HK-2 (cell line): Measurements from ENCODE around the gene BTN2A1.
"Not testable (repeated sequence)": the region's sequence is repeated elsewhere in the genome, so short reads cannot be mapped to it uniquely, and the experiment has no call there.

Experiments used
- DNase-seq: peaks from one replicate; pipeline ENCODE4 v3.0.0-alpha.2; 2018; ENCODE audit not compliant: unreplicated experiment

The BTN2A1 gene

DNA sequence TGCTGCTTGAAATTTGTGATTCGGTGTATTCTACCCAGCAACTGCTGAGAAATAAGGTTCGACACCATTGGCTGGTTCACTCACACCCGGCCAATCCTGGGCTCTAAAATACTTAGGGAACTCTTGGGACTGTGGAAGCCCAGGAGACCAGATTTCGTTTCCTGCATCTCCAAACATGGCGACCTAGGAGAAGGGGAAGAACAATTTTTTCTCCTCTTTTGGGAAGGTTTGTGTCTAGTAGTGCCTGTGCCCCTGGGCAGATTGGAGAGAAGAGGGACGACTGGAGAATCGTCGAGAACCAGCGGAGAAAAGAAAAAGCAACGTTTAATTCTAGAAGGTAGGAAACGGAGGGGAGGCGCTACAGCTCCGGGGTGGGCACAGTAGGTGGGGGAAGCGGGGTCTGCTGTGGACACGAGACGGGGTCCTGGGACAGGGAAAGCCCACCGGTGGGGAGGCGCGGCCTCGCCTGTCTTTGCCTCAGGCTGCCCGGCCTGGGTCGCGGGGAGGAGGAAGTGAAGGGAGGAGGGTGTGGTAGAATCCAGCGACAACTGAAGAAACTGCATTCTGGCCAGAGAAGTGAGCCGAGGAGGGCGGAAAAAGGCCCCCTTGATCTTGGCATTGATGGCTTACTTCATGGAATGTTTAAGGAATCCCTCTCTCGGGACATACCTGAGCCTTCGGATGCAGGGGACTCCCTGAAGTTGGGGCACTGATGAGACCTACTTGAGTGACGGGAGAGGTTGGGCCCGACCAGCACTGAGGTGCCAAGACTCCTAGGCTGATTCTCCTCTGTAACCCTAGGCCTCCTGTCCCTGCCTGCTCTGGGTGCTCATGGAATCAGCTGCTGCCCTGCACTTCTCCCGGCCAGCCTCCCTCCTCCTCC, at the start of gene BTN2A1:
Gene BTN2A1 (plus strand): TSS at position 150 of the 883 bp plus-strand sequence. CDS start 682 bp downstream, at position 832.
- peak; percentile 77 for DNase-seq

GRCh38 chr6:26408828-26409730, 48.7 kb upstream of the BTN2A1 start:
- no peak for DNase-seq

DNA sequence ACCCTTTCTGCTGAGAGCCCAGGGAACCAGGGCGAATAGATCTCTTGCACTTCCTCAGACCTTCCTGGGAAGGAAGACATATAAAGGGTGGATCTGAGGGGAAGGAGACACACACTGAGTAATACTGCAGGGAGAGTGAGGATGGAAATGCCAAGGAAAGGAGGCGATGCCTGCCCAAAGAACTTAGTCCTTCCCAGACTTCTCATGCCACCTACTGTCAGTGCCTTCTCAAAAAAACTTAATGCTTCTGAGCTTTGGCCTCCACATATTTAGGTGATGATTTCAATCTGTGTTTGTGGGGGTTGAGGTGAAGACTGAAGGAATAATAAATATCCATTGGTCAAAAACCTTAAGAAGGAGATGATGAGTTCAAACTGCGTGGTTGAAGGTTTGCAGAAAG, 46.0 kb upstream of the BTN2A1 start:
- no peak for DNase-seq

GRCh38 chr6:26412228-26412627, 45.5 kb upstream of the BTN2A1 start:
- DNase-seq = no peak

GRCh38 chr6:26412954-26413353, 44.8 kb upstream of the BTN2A1 start:
- no peak for DNase-seq

DNA sequence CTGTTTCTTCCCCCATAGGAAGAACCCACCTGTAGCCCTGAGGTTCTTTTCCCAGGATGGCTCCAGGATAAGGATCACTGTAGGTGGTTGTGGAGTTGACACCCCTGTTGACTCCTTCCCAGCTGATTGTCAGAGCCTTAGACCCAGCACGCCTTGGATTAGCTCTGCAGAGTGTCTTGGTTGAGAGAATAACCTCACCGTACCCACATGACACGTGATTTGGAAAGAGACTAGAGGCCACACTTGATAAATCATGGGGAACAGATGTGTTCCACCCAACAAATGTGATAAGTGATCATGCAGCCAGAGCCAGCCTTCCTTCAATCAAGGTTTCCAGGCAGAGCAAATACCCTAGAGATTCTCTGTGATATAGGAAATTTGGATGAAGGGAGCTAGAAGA, 43.5 kb upstream of the BTN2A1 start:
- DNase-seq = no peak

DNA sequence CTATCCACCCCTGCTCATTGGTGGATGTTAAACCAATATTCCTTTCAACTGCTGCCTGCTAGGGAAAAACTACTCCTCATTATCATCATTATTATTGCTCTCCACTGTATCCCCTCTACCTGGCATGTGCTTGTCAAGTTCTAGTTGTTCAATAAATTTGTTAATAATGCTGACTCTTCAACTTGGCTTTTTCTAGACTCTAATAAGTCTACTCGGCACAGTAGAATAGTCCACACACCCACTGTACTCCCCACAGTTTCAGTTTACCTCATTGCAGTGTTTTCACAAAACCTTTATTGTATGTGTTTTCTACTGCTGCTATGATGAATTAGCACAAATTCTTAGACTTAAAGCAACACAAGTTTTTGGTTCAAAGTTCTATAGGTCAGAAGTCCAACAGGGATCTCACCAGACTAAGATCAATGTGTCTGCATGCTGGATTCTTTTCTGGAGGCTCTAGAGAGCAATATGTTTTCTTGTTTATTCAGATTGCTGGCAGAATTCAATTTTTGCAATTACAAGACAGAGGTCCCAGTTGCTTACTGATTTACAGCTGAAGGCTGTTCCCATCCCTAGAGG, 42.6 kb upstream of the BTN2A1 start:
- no peak for DNase-seq

DNA sequence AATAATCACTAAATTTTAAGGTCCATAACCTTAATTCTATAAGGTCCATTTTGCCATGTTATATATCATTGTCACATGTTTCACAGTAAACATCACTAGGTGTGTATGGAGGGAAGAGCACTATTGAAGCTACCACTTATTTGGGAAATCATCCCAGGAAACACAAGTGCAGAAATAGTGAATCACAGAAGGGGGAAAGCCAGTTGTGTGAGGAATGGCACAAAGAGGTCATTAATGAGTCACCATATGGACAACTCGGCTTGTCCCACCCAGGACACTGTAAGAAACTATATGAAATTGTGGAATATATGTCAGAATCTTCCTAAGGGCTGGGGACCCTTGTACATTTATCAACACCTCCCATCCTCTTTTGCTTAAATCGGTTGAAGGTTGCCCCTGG, 42.0 kb upstream of the BTN2A1 start:
- no peak for DNase-seq

GRCh38 chr6:26416288-26416687, 41.5 kb upstream of the BTN2A1 start:
- no peak for DNase-seq

DNA sequence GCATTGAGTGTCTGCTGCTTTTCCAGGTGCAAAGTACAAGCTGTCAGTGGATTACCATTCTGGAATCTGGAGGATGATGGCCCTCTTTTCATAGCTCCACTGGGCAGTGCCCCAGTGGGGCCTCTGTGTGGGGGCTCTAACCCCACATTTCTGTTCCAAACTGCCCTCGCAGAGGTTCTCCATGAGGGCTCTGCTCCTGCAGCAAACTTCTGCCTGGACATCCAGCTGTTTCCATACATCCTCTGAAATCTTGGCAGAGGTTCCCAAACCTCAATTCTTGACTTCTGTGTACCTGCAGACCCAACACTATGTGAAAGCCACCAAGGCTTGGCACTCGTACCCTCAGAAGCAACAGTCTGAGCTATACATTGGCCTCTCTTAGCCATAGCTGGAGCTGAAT, 39.7 kb upstream of the BTN2A1 start:
- not testable (repeated sequence) for DNase-seq

DNA sequence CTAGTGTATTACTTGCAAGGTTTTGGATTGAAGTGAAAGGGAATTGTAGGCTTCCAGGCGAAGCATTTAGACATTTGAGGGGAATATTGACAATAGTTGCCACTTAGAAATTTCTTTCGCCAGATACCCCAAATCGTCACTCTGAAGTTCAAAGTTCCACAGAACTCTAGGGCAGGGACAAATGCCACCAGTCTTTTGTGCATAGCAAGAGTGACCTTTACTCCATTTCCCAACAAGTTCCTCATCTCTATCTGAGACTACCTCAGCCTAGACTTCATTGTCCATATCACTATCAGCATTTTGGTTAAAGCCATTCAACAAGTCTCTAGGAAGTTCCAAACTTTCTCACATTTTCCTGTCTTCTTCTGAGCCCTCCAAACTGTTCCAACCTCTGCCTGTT, 39.0 kb upstream of the BTN2A1 start:
- DNase-seq = not testable (repeated sequence)

DNA sequence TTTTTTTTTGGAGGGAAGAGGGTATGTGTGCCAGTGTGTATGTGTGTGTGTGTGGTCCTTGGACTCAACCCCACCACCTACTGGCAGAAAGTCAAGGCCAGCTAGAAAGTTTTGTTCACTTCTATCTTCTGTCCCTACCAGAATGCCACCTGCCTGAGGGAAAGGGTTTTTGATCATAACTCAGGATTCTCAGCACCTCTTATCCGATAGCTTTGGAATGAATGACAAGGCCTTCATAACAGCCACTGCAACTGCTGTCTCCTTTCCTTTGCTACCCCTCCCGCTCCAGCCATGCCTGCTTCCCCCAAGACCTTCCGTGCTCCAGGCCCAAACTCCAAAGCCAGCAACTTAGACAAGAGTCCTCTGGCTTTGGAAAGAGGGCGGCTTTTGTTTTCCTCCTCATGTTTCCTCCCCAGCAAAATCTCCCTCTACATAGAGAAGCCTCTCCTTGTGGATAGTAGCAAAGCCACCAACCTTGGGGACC, 37.0 kb upstream of the BTN2A1 start:
- DNase-seq = peak; percentile 29

DNA sequence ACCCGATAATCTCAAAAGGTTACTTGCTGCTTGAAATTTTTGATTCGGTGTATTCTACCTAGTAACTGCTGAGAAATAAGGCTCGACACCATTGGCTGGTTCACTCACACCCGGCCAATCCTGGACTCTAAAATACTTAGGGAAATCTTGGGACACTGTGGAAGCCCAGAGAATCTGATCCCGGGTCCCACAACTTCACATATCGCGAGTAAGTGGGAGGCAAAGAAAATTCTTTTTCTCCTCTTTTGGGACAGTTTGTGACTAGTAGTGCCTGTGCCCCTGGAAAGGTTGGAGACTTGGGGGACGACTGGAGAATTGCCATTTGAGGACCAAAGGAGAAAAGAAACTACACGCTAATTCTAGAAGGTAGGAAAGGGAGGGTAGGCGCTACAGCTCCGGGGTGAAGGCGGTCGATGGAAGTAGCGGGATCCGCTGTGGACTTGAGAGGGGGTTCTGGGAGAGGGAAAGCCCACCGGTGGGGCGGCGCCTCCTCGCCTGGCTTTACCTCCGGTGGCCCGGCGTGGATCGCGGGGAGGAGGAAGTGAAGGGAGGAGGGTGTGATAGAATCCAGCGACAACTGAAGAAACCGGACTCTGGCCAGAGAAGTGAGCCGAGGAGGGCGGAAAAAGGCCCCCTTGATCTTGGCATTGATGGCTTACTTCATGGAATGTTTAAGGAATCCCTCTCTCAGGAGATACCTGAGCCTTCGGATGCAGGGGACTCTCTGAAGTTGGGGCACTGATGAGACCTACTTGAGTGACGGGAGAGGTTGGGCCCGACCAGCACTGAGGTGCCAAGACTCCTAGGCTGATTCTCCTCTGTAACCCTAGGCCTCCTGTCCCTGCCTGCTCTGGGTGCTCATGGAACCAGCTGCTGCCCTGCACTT, 36.3 kb upstream of the BTN2A1 start:
- peak; percentile 72 for DNase-seq

DNA sequence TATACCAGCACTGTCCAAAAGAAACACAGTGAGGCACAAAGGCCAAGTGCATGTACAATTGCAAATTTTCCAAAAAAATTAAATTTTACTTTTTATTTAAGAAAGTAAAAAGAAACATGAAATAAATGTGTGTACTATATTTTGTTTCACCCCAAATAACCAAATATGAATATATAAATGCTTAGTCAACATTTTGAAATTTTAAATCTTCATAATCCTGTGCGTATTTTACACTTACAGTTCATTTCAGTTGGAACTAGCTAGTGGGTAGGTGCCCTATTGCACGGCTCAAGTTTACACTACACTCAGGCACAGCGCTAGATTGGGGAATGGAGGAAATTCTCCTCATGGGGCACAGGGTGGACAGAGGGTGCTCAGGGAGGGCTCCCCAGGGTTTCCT, 35.4 kb upstream of the BTN2A1 start:
- no peak for DNase-seq

- DNase-seq = peak; percentile 11
These were observed 30.9 kb upstream of the BTN2A1 start for GRCh38 chr6:26426691-26427450.

DNA sequence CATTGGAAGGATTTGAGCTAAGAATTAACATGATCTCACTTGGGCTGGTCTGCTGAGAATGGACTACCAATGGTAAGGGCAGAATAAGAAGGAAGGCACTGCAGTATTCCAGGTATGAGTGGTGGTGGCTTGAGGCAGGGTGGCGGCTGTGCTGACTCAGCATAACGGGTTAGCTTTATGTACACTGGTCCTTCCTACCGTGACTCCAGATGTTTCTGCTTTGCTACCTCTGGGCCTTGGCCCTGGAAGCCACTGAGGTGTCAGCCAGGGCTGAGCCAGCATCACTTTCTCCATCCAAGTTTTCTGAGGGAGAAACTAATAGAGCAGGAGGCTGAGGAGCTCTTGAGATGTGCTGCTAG, 30.3 kb upstream of the BTN2A1 start:
- DNase-seq = no peak

DNA sequence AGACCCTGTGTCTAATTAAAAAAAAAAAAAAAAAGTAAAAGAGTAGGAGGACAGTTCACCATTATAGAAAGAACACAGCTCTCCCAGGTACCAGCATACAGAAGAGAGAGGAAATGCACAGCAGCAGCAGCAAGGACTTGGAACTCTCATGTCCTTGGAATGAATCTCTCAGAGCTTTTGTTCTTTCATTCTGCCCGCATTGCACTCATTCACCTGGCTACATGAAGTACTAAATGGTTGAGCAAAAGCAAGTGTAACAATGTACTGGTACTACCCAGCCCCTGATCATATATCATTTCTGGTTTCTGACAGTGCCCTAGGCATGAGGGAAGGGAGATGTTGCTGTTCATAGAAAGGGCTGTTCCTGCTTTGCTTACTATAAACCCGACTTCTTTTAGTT, 29.5 kb upstream of the BTN2A1 start:
- DNase-seq = no peak

DNA sequence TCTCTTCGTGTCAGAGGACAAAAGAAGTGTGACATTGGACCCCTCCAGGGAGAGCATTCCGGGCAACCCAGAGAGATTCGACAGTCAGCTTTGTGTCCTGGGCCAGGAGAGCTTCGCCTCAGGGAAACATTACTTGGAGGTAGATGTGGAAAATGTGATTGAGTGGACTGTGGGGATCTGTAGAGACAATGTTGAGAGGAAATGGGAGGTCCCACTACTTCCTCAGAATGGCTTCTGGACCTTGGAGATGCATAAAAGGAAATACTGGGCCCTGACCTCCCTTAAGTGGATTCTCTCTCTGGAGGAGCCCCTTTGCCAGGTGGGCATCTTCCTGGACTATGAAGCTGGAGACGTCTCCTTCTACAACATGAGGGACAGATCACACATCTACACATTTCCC, 27.0 kb upstream of the BTN2A1 start:
- no peak for DNase-seq

- no peak for DNase-seq
These were observed 26.2 kb upstream of the BTN2A1 start for GRCh38 chr6:26431258-26432172.
